Breast epithelium (tissue), 4 donors: Measurements from ENCODE around the gene PRR5L. TPM values are rescaled to one million over a fixed set of nuclear protein-coding genes. Genes with fewer than 3 reads are reported as not detected.

Experiments
- DNase-seq, 2 donors: peaks; one replicate each; pipeline ENCODE4 v3.0.0-alpha.2; 2019; ENCODE audit warnings: low spot score in 2 of 2
- H3K27ac ChIP-seq, 2 donors: fragments of 200-600 bp; sonication (generic) in 1 of 2; one replicate each; pipeline ENCODE4 v1.5.1; 2016 to 2019; ENCODE audit warnings: mild to moderate bottlenecking in 1 of 2
- H3K27me3 ChIP-seq, 2 donors: fragments of 200-600 bp; sonication (generic) in 1 of 2; one replicate each; pipeline versions ENCODE4 v1.5.1 to v1.6.0; 2017 to 2019; ENCODE audit warnings: control low read depth in 1 of 2, mild to moderate bottlenecking in 1 of 2
- H3K36me3 ChIP-seq: fragments of 200-600 bp; one replicate; pipeline ENCODE4 v1.5.1; 2019
- H3K4me1 ChIP-seq, 2 donors: fragments of 200-600 bp; sonication (generic); one replicate each; pipeline ENCODE4 v1.5.1; 2016 to 2019; ENCODE audit warnings: control low read depth in 1 of 2
- H3K4me3 ChIP-seq, 3 donors: fragments of 200-600 bp; sonication (generic); 1 replicate in 2 of 3; 2 replicates in 1 of 3; pipeline ENCODE4 v1.5.1; 2016 to 2019; ENCODE audit warnings: mild to moderate bottlenecking in 3 of 3, moderate library complexity in 2 of 3
- H3K9me3 ChIP-seq, 2 donors: fragments of 200-600 bp; sonication (generic) in 1 of 2; one replicate each; pipeline ENCODE4 v1.5.1; 2016 to 2019; ENCODE audit warnings: control low read depth in 1 of 2
- CTCF ChIP-seq, 3 donors: fragments of 450-650 bp; IDR thresholded peaks; one replicate each; pipeline ENCODE4 v1.5.1; 2016 to 2017; ENCODE audit warnings: antibody characterized with exemption in 3 of 3, mild to moderate bottlenecking in 3 of 3, moderate library complexity in 3 of 3
- POLR2A ChIP-seq: fragments of 450-650 bp; IDR thresholded peaks from one replicate; pipeline ENCODE4 v1.6.1; 2016; ENCODE audit warnings: antibody characterized with exemption, mild to moderate bottlenecking, moderate library complexity
- POLR2AphosphoS5 ChIP-seq, 3 donors: sonication (generic); formaldehyde crosslinking; IDR thresholded peaks; one replicate each; pipeline ENCODE4 v1.6.1; 2017; ENCODE audit warnings: antibody characterized with exemption in 3 of 3
- intact Hi-C: fragments of 100-400 bp; cut with DNase I; formaldehyde crosslinking; loops from one replicate; pipeline ENCODE4 v1.15.1; 2023; ENCODE audit warnings: low total_unique reads
- total RNA-seq, 3 donors: library from RNA; depleted of rRNA; stranded (reverse); fragments of >200 nt; gene quantifications; one replicate each; pipeline ENCODE4 v1.1.0, GENCODE V29; 2016

PRR5L gene
- total RNA-seq, 3 donors from 2014 or later, result 5.6 to 16.1 (median 16.0) TPM

DNA sequence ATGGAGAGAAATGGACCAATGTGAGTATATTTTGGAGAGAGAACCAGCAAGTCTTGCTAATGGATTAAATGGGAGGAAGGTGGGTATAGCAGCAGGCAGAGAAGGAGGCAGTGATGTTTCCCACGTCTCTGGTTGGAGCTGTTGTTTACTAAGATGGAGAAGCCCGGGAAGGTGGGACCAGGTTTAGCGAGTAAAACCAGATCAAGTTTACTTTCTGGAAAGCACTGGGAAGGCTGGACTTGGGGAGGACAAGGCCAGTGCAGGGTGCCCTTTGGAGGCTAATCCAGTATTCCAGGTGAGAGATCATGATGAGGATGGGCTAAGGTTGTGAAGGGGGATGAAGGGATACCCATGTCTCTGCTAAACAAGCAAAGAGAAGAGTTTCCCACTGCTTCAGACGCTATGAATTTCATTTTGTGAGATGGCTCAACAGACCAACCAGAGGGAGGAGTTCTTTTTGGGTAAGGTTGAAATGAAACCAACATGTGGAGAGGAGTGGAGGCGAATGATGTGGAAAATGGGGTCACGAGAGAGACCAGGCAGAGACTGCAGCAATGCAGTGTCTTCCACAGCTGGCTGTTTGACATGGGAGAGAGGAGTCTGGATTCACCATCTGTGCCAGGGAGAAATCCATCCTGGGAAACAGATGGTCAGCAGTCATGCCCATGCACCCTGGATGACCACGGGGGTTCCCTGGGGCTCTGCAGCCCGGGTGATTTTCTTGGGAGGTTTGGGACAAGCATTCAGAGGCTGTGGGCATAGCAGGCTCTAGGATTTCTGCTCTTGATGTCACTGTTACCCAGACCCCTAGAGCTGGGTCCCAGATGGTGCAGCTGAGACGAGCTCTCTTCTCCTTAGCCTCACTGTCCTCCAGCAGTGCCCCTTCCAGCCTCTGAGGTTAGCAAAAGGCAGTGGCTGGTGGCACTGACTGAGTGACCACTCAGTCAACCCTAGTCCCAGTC, 31.8 kb upstream of the PRR5L start:
- H3K36me3 ChIP-seq, result no peaks in the 10 kb centered on the region
- H3K27me3 ChIP-seq, result no peaks in the 10 kb centered on the region
- intact Hi-C loops, result no loop called here
- no peak for DNase-seq
- no peaks in the 10 kb centered on the region for H3K4me1 ChIP-seq
- no peak overlapping the region for H3K4me3 ChIP-seq
- H3K9me3 ChIP-seq, result no peaks in the 10 kb centered on the region
- TF ChIP-seq POLR2AphosphoS5 (IDR thresholded peaks at IDR 0.05), result no peak
- no peak for TF ChIP-seq POLR2A
- no peak for TF ChIP-seq CTCF (IDR thresholded peaks at IDR 0.05)
- H3K27ac ChIP-seq, result no peak overlapping the region

GRCh38 chr11:36264973-36265344, 31.1 kb upstream of the PRR5L start:
- TF ChIP-seq POLR2A, result no peak
- no peak for TF ChIP-seq POLR2AphosphoS5 (IDR thresholded peaks at IDR 0.05)
- no peak for TF ChIP-seq CTCF (IDR thresholded peaks at IDR 0.05)
- no peak overlapping the region for H3K4me3 ChIP-seq
- H3K36me3 ChIP-seq, result no peaks in the 10 kb centered on the region
- no peaks in the 10 kb centered on the region for H3K9me3 ChIP-seq
- intact Hi-C loops, result loop anchor here (5.0 kb wide), 1 partner anchor 648 kb away; the partner anchor contains the start of gene FJX1
- no peak for DNase-seq
- no peak overlapping the region for H3K27ac ChIP-seq
- no peaks in the 10 kb centered on the region for H3K27me3 ChIP-seq
- no peaks in the 10 kb centered on the region for H3K4me1 ChIP-seq

GRCh38 chr11:36265793-36266628, 30.1 kb upstream of the PRR5L start:
- TF ChIP-seq CTCF (IDR thresholded peaks at IDR 0.05) (peak; percentile 64 to 86 (median 75)), POLR2A (no peak)
- no peak overlapping the region for H3K4me3 ChIP-seq
- H3K27ac ChIP-seq, result no peak overlapping the region
- no peaks in the 10 kb centered on the region for H3K27me3 ChIP-seq
- H3K9me3 ChIP-seq, result no peaks in the 10 kb centered on the region
- intact Hi-C loops, result loop anchor here (5.0 kb wide), 1 partner anchor 649 kb away; the partner anchor contains the start of gene FJX1
- H3K36me3 ChIP-seq, result no peaks in the 10 kb centered on the region
- peak; percentile 22 to 61 for DNase-seq
- H3K4me1 ChIP-seq, result no peaks in the 10 kb centered on the region

DNA sequence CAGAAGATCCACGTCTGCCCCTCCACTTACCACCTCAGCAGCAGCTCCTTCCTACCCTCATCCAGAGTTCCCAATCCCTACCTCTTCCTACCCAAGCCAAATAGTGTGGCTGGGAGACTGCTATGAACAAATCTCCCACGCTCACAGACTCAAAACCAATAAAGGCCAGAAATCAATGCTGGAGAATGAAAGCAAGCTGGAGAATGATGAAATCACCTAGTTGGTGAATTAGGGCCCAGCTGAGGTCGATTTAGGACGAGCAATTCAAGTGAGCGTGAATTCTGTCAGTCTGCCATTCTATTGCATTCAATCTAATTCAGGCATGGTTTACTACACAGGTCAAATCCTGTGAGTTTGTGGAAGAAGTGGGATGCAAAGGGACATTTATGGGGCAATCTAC, 29.3 kb upstream of the PRR5L start:
- Histone ChIP-seq H3K27ac (no peak overlapping the region), H3K9me3 (no peaks in the 10 kb centered on the region), H3K27me3 (no peaks in the 10 kb centered on the region), H3K36me3 (peaks cover 3% of the 10 kb centered on the region), H3K4me1 (no peaks in the 10 kb centered on the region), H3K4me3 (no peak overlapping the region)
- no peak for DNase-seq
- no peak for TF ChIP-seq POLR2AphosphoS5 (IDR thresholded peaks at IDR 0.05)
- TF ChIP-seq POLR2A, result no peak
- no peak for TF ChIP-seq CTCF (IDR thresholded peaks at IDR 0.05)
- intact Hi-C loops, result loop anchor here (5.0 kb wide), 1 partner anchor 649 kb away; the partner anchor contains the start of gene FJX1
